ENCODE measurements around the gene SPEF2.

Gene SPEF2

GRCh38 chr5:35675392-35675791, 57.7 kb downstream of the SPEF2 start:
- Histone ChIP-seq H3K36me3 (ENCODE audit: insufficient read depth, low read length) (no peaks in the 10 kb centered on the region), H3K9me2 (ENCODE audit: low read depth, low read length) (no peaks in the 10 kb centered on the region), H3K27me3 (ENCODE audit: insufficient read depth, low read length) (no peaks in the 10 kb centered on the region), H3K27ac (ENCODE audit: low read depth, low read length, poor library complexity, severe bottlenecking) (peak overlapping the region; percentile 17), H3F3A (ENCODE audit: insufficient read depth, low read length) (no peaks in the 10 kb centered on the region), H3K9me3 (ENCODE audit: low read length) (no peaks in the 10 kb centered on the region), H3K9ac (ENCODE audit: low read length) (no peak overlapping the region), H3K4me1 (ENCODE audit: insufficient read depth, low read length, severe bottlenecking) (peaks cover 70% of the 10 kb centered on the region), H3K4me2 (ENCODE audit: low read length) (no peak overlapping the region), H3K79me2 (ENCODE audit: insufficient read depth, low read length) (no peaks in the 10 kb centered on the region), H3K4me3 (ENCODE audit: low read depth, low read length, poor library complexity, severe bottlenecking) (no peak overlapping the region), H4K20me1 (ENCODE audit: insufficient read depth, low read length) (no peaks in the 10 kb centered on the region), H2AFZ (ENCODE audit: low read length) (no peak overlapping the region)
- TF ChIP-seq EZH2 (IDR thresholded peaks at IDR 0.05; ENCODE audit: borderline replicate concordance, low read length) (no peak), CTCF (IDR thresholded peaks at IDR 0.05; ENCODE audit: low read length) (no peak)

- no peaks in the 10 kb centered on the region for H3F3A ChIP-seq (ENCODE audit: insufficient read depth, low read length)
- H3K4me3 ChIP-seq (ENCODE audit: low read depth, low read length, poor library complexity, severe bottlenecking): no peak overlapping the region
- peak overlapping the region; percentile 33; the same call in 1 of the 2 replicates for H3K4me2 ChIP-seq (ENCODE audit: low read length)
- H3K4me1 ChIP-seq (ENCODE audit: insufficient read depth, low read length, severe bottlenecking): peaks cover 72% of the 10 kb centered on the region
- no peaks in the 10 kb centered on the region for H3K79me2 ChIP-seq (ENCODE audit: insufficient read depth, low read length)
- H3K9me2 ChIP-seq (ENCODE audit: low read depth, low read length): no peaks in the 10 kb centered on the region
- no peaks in the 10 kb centered on the region for H3K36me3 ChIP-seq (ENCODE audit: insufficient read depth, low read length)
- H3K27me3 ChIP-seq (ENCODE audit: insufficient read depth, low read length): no peaks in the 10 kb centered on the region
- no peaks in the 10 kb centered on the region for H3K9me3 ChIP-seq (ENCODE audit: low read length)
- TF ChIP-seq EZH2 (IDR thresholded peaks at IDR 0.05; ENCODE audit: borderline replicate concordance, low read length) (no peak), CTCF (IDR thresholded peaks at IDR 0.05; ENCODE audit: low read length) (no peak)
- peak overlapping the region; percentile 97 for H3K27ac ChIP-seq (ENCODE audit: low read depth, low read length, poor library complexity, severe bottlenecking)
- H3K9ac ChIP-seq (ENCODE audit: low read length): peak overlapping the region; percentile 52; the same call in 1 of the 2 replicates
- H2AFZ ChIP-seq (ENCODE audit: low read length): 0 out of 2 replicates have a peak overlapping the region, but pooled peaks have one; percentile 1
- no peaks in the 10 kb centered on the region for H4K20me1 ChIP-seq (ENCODE audit: insufficient read depth, low read length)
Observed at GRCh38 chr5:35677878-35678277, 60.2 kb downstream of the SPEF2 start.

GRCh38 chr5:35678661-35679060, 61.0 kb downstream of the SPEF2 start:
- no peaks in the 10 kb centered on the region for H3K27me3 ChIP-seq (ENCODE audit: insufficient read depth, low read length)
- peaks cover 72% of the 10 kb centered on the region for H3K4me1 ChIP-seq (ENCODE audit: insufficient read depth, low read length, severe bottlenecking)
- no peaks in the 10 kb centered on the region for H3K9me3 ChIP-seq (ENCODE audit: low read length)
- no peaks in the 10 kb centered on the region for H3F3A ChIP-seq (ENCODE audit: insufficient read depth, low read length)
- H3K9me2 ChIP-seq (ENCODE audit: low read depth, low read length): no peaks in the 10 kb centered on the region
- H3K36me3 ChIP-seq (ENCODE audit: insufficient read depth, low read length): no peaks in the 10 kb centered on the region
- H3K79me2 ChIP-seq (ENCODE audit: insufficient read depth, low read length): no peaks in the 10 kb centered on the region
- peak overlapping the region; percentile 97 for H3K27ac ChIP-seq (ENCODE audit: low read depth, low read length, poor library complexity, severe bottlenecking)
- H2AFZ ChIP-seq (ENCODE audit: low read length): no peak overlapping the region
- no peaks in the 10 kb centered on the region for H4K20me1 ChIP-seq (ENCODE audit: insufficient read depth, low read length)
- peak overlapping the region; percentile 52 for H3K9ac ChIP-seq (ENCODE audit: low read length)
- peak overlapping the region; percentile 33 for H3K4me2 ChIP-seq (ENCODE audit: low read length)
- no peak overlapping the region for H3K4me3 ChIP-seq (ENCODE audit: low read depth, low read length, poor library complexity, severe bottlenecking)
- TF ChIP-seq CTCF (IDR thresholded peaks at IDR 0.05; ENCODE audit: low read length): no peak
- no peak for TF ChIP-seq EZH2 (IDR thresholded peaks at IDR 0.05; ENCODE audit: borderline replicate concordance, low read length)
